Activated CD4-positive, alpha-beta T cell treated with anti-CD3 and anti-CD28 coated beads for 24 hours (primary cell): ENCODE measurements around the gene BEX3.
"Not testable (repeated sequence)": the region's sequence is repeated elsewhere in the genome, so short reads cannot be mapped to it uniquely, and the experiment has no call there.

Experiments used
- DNase-seq, 2 donors: peaks; one replicate each; pipeline ENCODE4 v3.0.0-alpha.2; 2020; ENCODE audit warnings: low read depth in 2 of 2

Gene BEX3

GRCh38 chrX:103376118-103376978 lies at the start of gene BEX3:
Gene BEX3 (plus strand): TSS chrX:103376538. CDS start chrX:103377522, 984 bp downstream.
- DNase-seq: peak in 1 of 2 donors; percentile 6

GRCh38 chrX:103329991-103330390 lies 46.3 kb upstream of the BEX3 start, which contains the start of gene TCEAL7:
Gene TCEAL7 (plus strand): TSS chrX:103330239. CDS start chrX:103331404, 1,165 bp downstream.
- DNase-seq: no peak

GRCh38 chrX:103330681-103331288 lies 45.6 kb upstream of the BEX3 start:
- DNase-seq: no peak

GRCh38 chrX:103338663-103339062 lies 37.7 kb upstream of the BEX3 start:
- DNase-seq: no peak

- peak in 1 of 2 donors; percentile 10 for DNase-seq
These were observed 33.2 kb upstream of the BEX3 start for GRCh38 chrX:103343105-103343504.

GRCh38 chrX:103344606-103345005 lies 31.7 kb upstream of the BEX3 start:
- no peak for DNase-seq

GRCh38 chrX:103347682-103348397 lies 28.5 kb upstream of the BEX3 start:
- no peak for DNase-seq

GRCh38 chrX:103356130-103356798 lies 20.1 kb upstream of the BEX3 start, which contains the start of gene TCEAL9:
Gene TCEAL9 (plus strand): TSS chrX:103356506. CDS start chrX:103357685, 1,179 bp downstream.
- no peak for DNase-seq

- no peak for DNase-seq
These were observed 19.5 kb upstream of the BEX3 start for GRCh38 chrX:103356858-103357257.

GRCh38 chrX:103357871-103358270 lies 18.5 kb upstream of the BEX3 start:
- no peak for DNase-seq

GRCh38 chrX:103359605-103360004 lies 16.7 kb upstream of the BEX3 start:
- not testable (repeated sequence) for DNase-seq

- no peak for DNase-seq
These were observed 16.2 kb upstream of the BEX3 start for GRCh38 chrX:103360092-103360491.

GRCh38 chrX:103360916-103361315 lies 15.4 kb upstream of the BEX3 start:
- no peak for DNase-seq

GRCh38 chrX:103361798-103362197 lies 14.5 kb upstream of the BEX3 start:
- DNase-seq: no peak

- DNase-seq: no peak
These were observed 13.9 kb upstream of the BEX3 start for GRCh38 chrX:103362474-103362873.

- no peak for DNase-seq
These were observed 13.3 kb upstream of the BEX3 start for GRCh38 chrX:103363046-103363445.

- DNase-seq: no peak
These were observed 8.8 kb upstream of the BEX3 start for GRCh38 chrX:103367502-103367901.

- DNase-seq: no peak
These were observed 6.9 kb upstream of the BEX3 start for GRCh38 chrX:103369479-103369878.

GRCh38 chrX:103372886-103373285 lies 3.5 kb upstream of the BEX3 start:
- no peak for DNase-seq

GRCh38 chrX:103373581-103373980 lies 2.8 kb upstream of the BEX3 start:
- DNase-seq: no peak

- peak in 1 of 2 donors; percentile 1 for DNase-seq
These were observed 614 bp downstream of the BEX3 start for GRCh38 chrX:103376979-103377324.

GRCh38 chrX:103378990-103379389 lies 2.7 kb downstream of the BEX3 start:
- DNase-seq: no peak
